Melanocyte of skin (primary cell): ENCODE measurements around the gene CAPSL. TPM values are rescaled to one million over a fixed set of nuclear protein-coding genes. Genes with fewer than 3 reads are reported as not detected.

Experiments
- small RNA-seq, 2 donors: library from RNA; depleted of rRNA; stranded (forward); fragments of <200 nt; gene quantifications; one replicate each; pipeline ENCODE3, GENCODE V24; 2012
- total RNA-seq, 2 donors: library from RNA; depleted of rRNA; stranded (reverse); fragments of >200 nt; gene quantifications; 2 replicates each; pipeline ENCODE4 v1.2.3, GENCODE V29; 2012

The CAPSL gene
- not detected for total RNA-seq

DNA sequence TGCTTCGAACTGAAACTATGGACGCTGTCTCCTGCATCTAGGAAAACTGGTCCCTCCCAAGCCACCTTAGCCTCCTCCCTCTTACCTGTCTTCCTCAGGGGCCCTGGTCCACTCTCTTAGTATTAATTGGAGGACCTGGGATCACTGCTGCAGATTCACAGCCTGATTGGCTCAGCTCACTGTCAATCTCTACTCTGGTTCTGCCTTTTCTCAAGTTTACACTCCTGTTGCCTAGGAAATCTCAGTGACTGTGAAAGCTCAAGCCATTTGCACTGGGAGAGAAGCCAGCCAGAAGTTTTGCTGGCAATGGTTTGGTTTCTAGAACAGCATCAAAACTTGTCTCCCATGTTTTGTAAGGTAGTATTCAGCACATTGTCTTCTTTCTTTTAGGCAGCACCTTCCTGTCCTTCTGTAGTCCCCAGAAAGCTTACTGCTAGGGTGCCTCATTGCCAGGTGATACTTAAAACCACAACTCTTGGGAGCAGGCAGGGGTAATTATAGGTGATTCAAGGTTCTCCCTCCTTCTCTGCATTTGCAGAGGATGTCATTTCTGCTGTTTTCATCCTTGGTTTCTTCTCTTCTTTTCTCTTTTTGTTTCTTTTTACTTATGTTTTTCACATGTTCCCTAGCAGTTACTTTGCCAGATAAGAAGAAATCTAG lies at the start of gene CAPSL:
CAPSL (minus strand) TSS at position 55 of the 660 bp plus-strand sequence. CDS start 17,502 bp downstream, outside the sequence.

DNA sequence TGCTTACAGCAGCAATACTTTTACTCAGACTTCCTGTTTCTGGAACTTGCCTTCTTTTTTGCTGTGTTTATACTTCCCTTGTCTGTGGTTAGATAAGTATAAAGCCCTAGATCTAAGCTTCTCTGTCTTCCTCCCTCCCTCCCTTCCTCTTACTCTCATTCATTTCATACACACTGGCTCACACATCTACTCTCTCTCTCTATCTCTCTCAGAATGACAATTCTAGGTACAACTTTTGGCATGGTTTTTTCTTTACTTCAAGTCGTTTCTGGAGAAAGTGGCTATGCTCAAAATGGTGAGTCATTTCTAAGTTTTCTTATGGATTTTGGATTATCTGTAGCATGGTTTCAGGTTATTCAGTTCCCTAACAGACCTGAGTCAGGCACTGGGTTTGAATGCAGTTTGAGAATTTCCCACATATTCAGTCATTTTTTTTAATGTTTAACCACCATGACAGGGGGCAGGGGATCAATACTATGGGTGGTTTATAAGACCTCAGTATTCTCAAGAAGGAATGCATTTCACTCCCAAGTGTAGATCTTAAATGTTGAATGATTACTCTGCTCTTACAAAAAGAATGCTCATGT lies 81.6 kb downstream of the CAPSL start, which contains the start of gene IL7R:
IL7R (plus strand) TSS at position 127 of the 587 bp plus-strand sequence; CDS start at position 214, 87 bp downstream.

Small RNA genes within 50 kb of the gene (small RNA-seq; reads per million reads assigned to genes)
- 0 reads per million in 2 donors for gene AC112204.1

Other genes starting within 250 kb of the CAPSL start
- 1 to 10 TPM; 1.3 to 1.7 TPM for gene IL7R, start 81.7 kb downstream of the CAPSL start, total RNA-seq
- gene UGT3A1, start 52.8 kb upstream of the CAPSL start, total RNA-seq: not detected
- not detected for gene UGT3A2, start 128.3 kb upstream of the CAPSL start, total RNA-seq
- 1 to 10 TPM; 6.0 to 8.6 TPM for gene LMBRD2, start 213.3 kb upstream of the CAPSL start, total RNA-seq
- gene SKP2, start 213.5 kb upstream of the CAPSL start, total RNA-seq: 10 to 100 TPM; 20.6 to 41.6 TPM